ENCODE data around the gene ETFB.
"Not testable (repeated sequence)": the region's sequence is repeated elsewhere in the genome, so short reads cannot be mapped to it uniquely, and the experiment has no call there.

ETFB gene

DNA sequence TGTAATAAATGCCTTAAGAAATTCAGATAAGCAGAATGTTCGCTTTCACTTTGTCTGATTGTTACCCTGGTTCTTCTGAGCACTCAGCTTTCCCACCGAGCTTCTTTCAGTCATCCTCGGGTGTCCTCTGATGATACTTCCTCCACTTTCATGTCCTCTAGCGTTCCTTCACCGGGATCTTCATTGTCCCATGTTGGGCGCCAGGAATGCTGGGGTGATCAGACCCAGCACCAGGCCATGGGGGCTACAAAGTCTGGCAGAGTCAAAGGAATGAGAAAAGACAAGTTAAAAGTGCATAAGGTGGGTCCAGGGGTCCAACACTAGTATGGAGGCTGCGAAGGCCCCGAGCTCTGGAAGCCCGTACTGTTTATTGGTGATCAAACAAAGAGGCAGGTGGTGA, 35.9 kb upstream of the ETFB start:
- Histone ChIP-seq H3K14ac (ENCODE audit: low read length) (no peak overlapping the region), H3K79me2 (ENCODE audit: control insufficient read depth, insufficient read depth, low read length, poor library complexity) (no peaks in the 10 kb centered on the region), H3K27ac (ENCODE audit: low read depth, low read length) (no peak overlapping the region), H3K23ac (ENCODE audit: low read length) (no peak overlapping the region), H3K4me2 (ENCODE audit: low read length) (no peak overlapping the region), H2AFZ (ENCODE audit: insufficient read depth, low read length, poor library complexity) (no peak overlapping the region), H2AK5ac (ENCODE audit: low read length) (no peak overlapping the region), H3K4ac (ENCODE audit: low read depth, low read length) (no peak overlapping the region), H3K27me3 (ENCODE audit: insufficient read depth, low read length) (no peaks in the 10 kb centered on the region), H3K18ac (ENCODE audit: low read length) (no peak overlapping the region), H4K91ac (ENCODE audit: low read depth, low read length) (no peak overlapping the region), H2BK12ac (ENCODE audit: low read length) (no peak overlapping the region), H4K8ac (ENCODE audit: low read depth, low read length) (no peak overlapping the region), H2BK5ac (ENCODE audit: low read depth, low read length, poor library complexity) (no peak overlapping the region), H3K4me3 (ENCODE audit: low read depth, low read length) (no peak overlapping the region), H3K4me1 (ENCODE audit: control insufficient read depth in 1 of 2, insufficient read depth in 2 of 2, low read length in 2 of 2) (no peaks in the 10 kb centered on the region), H4K12ac (ENCODE audit: low read depth, low read length) (no peak overlapping the region), H2BK120ac (ENCODE audit: insufficient read depth, low read length, poor library complexity) (no peak overlapping the region), H3K79me1 (ENCODE audit: low read length) (no peaks in the 10 kb centered on the region), H3K36me3 (ENCODE audit: control insufficient read depth in 1 of 2, insufficient read depth in 2 of 2, low read length in 2 of 2) (peaks cover 0 to 5% of the 10 kb centered on the region in 2 experiments), H3K9me3 (ENCODE audit: insufficient read depth, low read depth, low read length) (peaks cover 17% of the 10 kb centered on the region), H3K9ac (ENCODE audit: low read length) (no peak overlapping the region)
- WGBS (ENCODE audit: extremely low coverage, insufficient coverage, insufficient read length), result no CpG with 5 or more reads among the region's 9 CpGs
- no peak for DNase-seq

DNA sequence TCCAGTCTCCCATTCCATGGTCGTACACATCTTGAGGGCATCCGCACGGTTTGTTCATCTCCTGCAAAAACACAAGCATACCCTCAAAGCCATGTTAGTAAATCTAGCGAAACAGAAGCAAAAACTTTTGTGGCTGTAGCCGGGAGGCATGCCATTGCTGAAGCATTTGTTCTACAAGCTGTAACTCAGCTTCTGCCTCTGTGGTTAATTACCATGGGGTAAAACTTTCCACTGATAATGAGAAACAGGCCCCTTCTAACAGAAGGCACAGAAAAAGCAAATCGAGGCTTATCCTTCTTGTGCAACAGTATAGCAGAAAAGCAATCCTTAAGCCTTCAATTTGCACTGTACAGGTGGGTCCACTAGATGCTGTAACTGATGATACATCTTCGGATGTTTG, 33.7 kb upstream of the ETFB start:
- not testable (repeated sequence) for H3K4ac ChIP-seq (ENCODE audit: low read depth, low read length); H3K23ac ChIP-seq (ENCODE audit: low read length); H4K12ac ChIP-seq (ENCODE audit: low read depth, low read length); H3K4me3 ChIP-seq (ENCODE audit: low read depth, low read length); H3K79me1 ChIP-seq (ENCODE audit: low read length); H3K79me2 ChIP-seq (ENCODE audit: control insufficient read depth, insufficient read depth, low read length, poor library complexity); H3K14ac ChIP-seq (ENCODE audit: low read length); H2BK12ac ChIP-seq (ENCODE audit: low read length); H3K18ac ChIP-seq (ENCODE audit: low read length); DNase-seq; H2AFZ ChIP-seq (ENCODE audit: insufficient read depth, low read length, poor library complexity); H3K4me2 ChIP-seq (ENCODE audit: low read length); H3K36me3 ChIP-seq (ENCODE audit: control insufficient read depth in 1 of 2, insufficient read depth in 2 of 2, low read length in 2 of 2); H2BK120ac ChIP-seq (ENCODE audit: insufficient read depth, low read length, poor library complexity); H2BK5ac ChIP-seq (ENCODE audit: low read depth, low read length, poor library complexity); H3K4me1 ChIP-seq (ENCODE audit: control insufficient read depth in 1 of 2, insufficient read depth in 2 of 2, low read length in 2 of 2); H3K27ac ChIP-seq (ENCODE audit: low read depth, low read length); H4K91ac ChIP-seq (ENCODE audit: low read depth, low read length); H4K8ac ChIP-seq (ENCODE audit: low read depth, low read length); H2AK5ac ChIP-seq (ENCODE audit: low read length); H3K27me3 ChIP-seq (ENCODE audit: insufficient read depth, low read length)
- Histone ChIP-seq H3K9me3 (ENCODE audit: insufficient read depth, low read depth, low read length) (peaks cover 15% of the 10 kb centered on the region), H3K9ac (ENCODE audit: low read length) (peak overlapping the region; percentile 72)
- WGBS (ENCODE audit: extremely low coverage, insufficient coverage, insufficient read length), result no CpG with 5 or more reads among the region's 7 CpGs

DNA sequence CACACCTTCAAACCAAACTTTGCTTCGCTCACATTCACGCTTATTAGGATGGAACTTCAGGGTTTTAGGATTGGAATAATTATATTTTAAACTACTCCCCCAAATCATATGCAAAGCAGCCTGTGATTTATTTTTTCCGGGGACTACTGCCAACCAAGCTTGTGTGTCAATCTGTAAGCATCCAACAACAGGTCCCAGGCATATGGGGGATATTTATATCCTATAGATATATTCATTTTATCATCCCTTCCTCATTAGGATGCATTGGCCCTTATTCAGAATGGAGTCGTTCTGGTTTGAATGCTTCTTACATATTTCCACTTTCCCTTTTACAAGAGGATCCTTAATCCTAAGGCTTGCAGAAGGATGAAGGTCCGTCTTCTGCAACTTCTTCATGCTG, 33.0 kb upstream of the ETFB start:
- no peaks in the 10 kb centered on the region for H3K27me3 ChIP-seq (ENCODE audit: insufficient read depth, low read length)
- no peak overlapping the region for H3K23ac ChIP-seq (ENCODE audit: low read length)
- H2AK5ac ChIP-seq (ENCODE audit: low read length), result no peak overlapping the region
- H3K79me1 ChIP-seq (ENCODE audit: low read length), result no peaks in the 10 kb centered on the region
- H3K4me2 ChIP-seq (ENCODE audit: low read length), result no peak overlapping the region
- no peak overlapping the region for H2AFZ ChIP-seq (ENCODE audit: insufficient read depth, low read length, poor library complexity)
- H3K36me3 ChIP-seq (ENCODE audit: control insufficient read depth in 1 of 2, insufficient read depth in 2 of 2, low read length in 2 of 2), result peaks cover 0 to 5% of the 10 kb centered on the region in 2 experiments
- no peak for DNase-seq
- no peak overlapping the region for H3K14ac ChIP-seq (ENCODE audit: low read length)
- H3K79me2 ChIP-seq (ENCODE audit: control insufficient read depth, insufficient read depth, low read length, poor library complexity), result no peaks in the 10 kb centered on the region
- H3K9me3 ChIP-seq (ENCODE audit: insufficient read depth, low read depth, low read length), result peaks cover 15% of the 10 kb centered on the region
- no peak overlapping the region for H3K27ac ChIP-seq (ENCODE audit: low read depth, low read length)
- no peak overlapping the region for H2BK5ac ChIP-seq (ENCODE audit: low read depth, low read length, poor library complexity)
- no peak overlapping the region for H4K12ac ChIP-seq (ENCODE audit: low read depth, low read length)
- H4K8ac ChIP-seq (ENCODE audit: low read depth, low read length), result no peak overlapping the region
- no peak overlapping the region for H2BK12ac ChIP-seq (ENCODE audit: low read length)
- H3K4me1 ChIP-seq (ENCODE audit: control insufficient read depth in 1 of 2, insufficient read depth in 2 of 2, low read length in 2 of 2), result peaks cover 0 to 6% of the 10 kb centered on the region in 2 experiments
- H3K18ac ChIP-seq (ENCODE audit: low read length), result no peak overlapping the region
- H2BK120ac ChIP-seq (ENCODE audit: insufficient read depth, low read length, poor library complexity), result no peak overlapping the region
- WGBS (ENCODE audit: extremely low coverage, insufficient coverage, insufficient read length), result no CpG with 5 or more reads among the region's 5 CpGs
- H3K4me3 ChIP-seq (ENCODE audit: low read depth, low read length), result no peak overlapping the region
- H4K91ac ChIP-seq (ENCODE audit: low read depth, low read length), result no peak overlapping the region
- no peak overlapping the region for H3K9ac ChIP-seq (ENCODE audit: low read length)
- H3K4ac ChIP-seq (ENCODE audit: low read depth, low read length), result no peak overlapping the region

- WGBS (ENCODE audit: extremely low coverage, insufficient coverage, insufficient read length), result no CpG with 5 or more reads among the region's 7 CpGs
- Histone ChIP-seq H3K9ac (ENCODE audit: low read length) (no peak overlapping the region), H3K4me1 (ENCODE audit: control insufficient read depth in 1 of 2, insufficient read depth in 2 of 2, low read length in 2 of 2) (peaks cover 3 to 8% of the 10 kb centered on the region in 2 experiments), H2BK120ac (ENCODE audit: insufficient read depth, low read length, poor library complexity) (no peak overlapping the region), H2BK12ac (ENCODE audit: low read length) (no peak overlapping the region), H3K27me3 (ENCODE audit: insufficient read depth, low read length) (no peaks in the 10 kb centered on the region), H4K91ac (ENCODE audit: low read depth, low read length) (no peak overlapping the region), H3K23ac (ENCODE audit: low read length) (no peak overlapping the region), H2AK5ac (ENCODE audit: low read length) (no peak overlapping the region), H3K4me3 (ENCODE audit: low read depth, low read length) (no peak overlapping the region), H3K27ac (ENCODE audit: low read depth, low read length) (no peak overlapping the region), H2BK5ac (ENCODE audit: low read depth, low read length, poor library complexity) (no peak overlapping the region), H4K12ac (ENCODE audit: low read depth, low read length) (no peak overlapping the region), H3K36me3 (ENCODE audit: control insufficient read depth in 1 of 2, insufficient read depth in 2 of 2, low read length in 2 of 2) (peaks cover 0 to 5% of the 10 kb centered on the region in 2 experiments), H4K8ac (ENCODE audit: low read depth, low read length) (no peak overlapping the region), H3K4ac (ENCODE audit: low read depth, low read length) (no peak overlapping the region), H3K4me2 (ENCODE audit: low read length) (no peak overlapping the region), H3K14ac (ENCODE audit: low read length) (no peak overlapping the region), H3K79me2 (ENCODE audit: control insufficient read depth, insufficient read depth, low read length, poor library complexity) (no peaks in the 10 kb centered on the region), H3K9me3 (ENCODE audit: insufficient read depth, low read depth, low read length) (peaks cover 8% of the 10 kb centered on the region), H2AFZ (ENCODE audit: insufficient read depth, low read length, poor library complexity) (no peak overlapping the region), H3K79me1 (ENCODE audit: low read length) (peaks cover 4% of the 10 kb centered on the region), H3K18ac (ENCODE audit: low read length) (no peak overlapping the region)
- DNase-seq, result peak in 1 of 2 donors; percentile 53
Measured at GRCh38 chr19:51398096-51398704, 32.0 kb upstream of the ETFB start.

Data from trophoblast cell (in vitro differentiated cells and primary cell).